Endothelial cell of umbilical vein (primary cell): ENCODE results near the gene SPRN. TPM values are rescaled to one million over a fixed set of nuclear protein-coding genes. Genes with fewer than 3 reads are reported as not detected.

Experiments
- BruUV-seq: library from RNA; stranded (reverse); fragments of 400-500 nt; replicated peaks from 2 replicates; lab custom pipeline; 2021; lab: Mats Ljungman, UMichigan
- CTCF ChIA-PET: fragments of 300-600, 350-600 bp; sonication (Branson Sonifier 250); formaldehyde crosslinking; loops from one replicate; lab custom pipeline; 2021; ENCODE audit warnings: antibody characterized with exemption, inconsistent platforms; lab: Charles Lee
- POLR2A ChIA-PET: fragments of 300-600, 350-600 bp; sonication (Branson Sonifier 250); formaldehyde crosslinking; loops from one replicate; lab custom pipeline; 2021; ENCODE audit warnings: antibody characterized with exemption, inconsistent platforms; lab: Charles Lee
- DNase-seq: peaks from one replicate; pipeline ENCODE4 v3.0.0-alpha.2; 2011; ENCODE audit warnings: low read depth, low spot score
- FAIRE-seq: peaks from 2 replicates; lab custom pipeline; 2011; peaks lifted over from hg19 to GRCh38; lab: Jason Lieb, UNC
- H2AFZ ChIP-seq: 2 replicates; pipeline ENCODE4 v1.6.0; 2012; ENCODE audit warnings: low read depth, low read length, control low read depth, inconsistent platforms
- H3K27ac ChIP-seq: 2 replicates; pipeline ENCODE4 v1.5.1; 2011; ENCODE audit warnings: low read depth, mild to moderate bottlenecking, control low read depth, low read length, moderate library complexity; ENCODE audit not compliant: insufficient read depth
- H3K27me3 ChIP-seq, 2 experiments: 2 replicates each; pipeline versions ENCODE4 v1.6.0 to v1.6.1; 2011; ENCODE audit warnings: low read length in 2 of 2, mixed read lengths in 1 of 2; ENCODE audit not compliant: control insufficient read depth in 2 of 2, insufficient read depth in 2 of 2
- H3K36me3 ChIP-seq, 2 experiments: 2 replicates in 1 of 2; 3 replicates in 1 of 2; pipeline ENCODE4 v1.5.1; 2011; ENCODE audit warnings: low read length in 2 of 2, mild to moderate bottlenecking in 1 of 2, moderate library complexity in 1 of 2; ENCODE audit not compliant: control insufficient read depth in 2 of 2, insufficient read depth in 2 of 2; ENCODE audit errors: extremely low read depth in 1 of 2
- H3K4me1 ChIP-seq: 3 replicates; pipeline ENCODE4 v1.5.1; 2011; ENCODE audit warnings: mild to moderate bottlenecking, low read length; ENCODE audit not compliant: control insufficient read depth, insufficient read depth; ENCODE audit errors: extremely low read depth
- H3K4me2 ChIP-seq: 2 replicates; pipeline ENCODE4 v1.6.1; 2011; ENCODE audit warnings: low read length, control low read depth, mixed read lengths; ENCODE audit not compliant: insufficient read depth
- H3K4me3 ChIP-seq, 3 experiments: fragments of 200-600 bp in 1 of 3; sonication (generic), shearing (Covaris generic) in 1 of 3; replicated peaks in 1 of 3; 2 replicates each; pipeline ENCODE4 v1.5.1; 2011 to 2016; ENCODE audit warnings: control low read depth in 3 of 3, low read length in 3 of 3, mild to moderate bottlenecking in 2 of 3, inconsistent platforms in 1 of 3, low read depth in 1 of 3, moderate library complexity in 1 of 3; ENCODE audit not compliant: insufficient read depth in 1 of 3
- H3K79me2 ChIP-seq: 2 replicates; pipeline ENCODE4 v1.6.0; 2012; ENCODE audit warnings: low read length, inconsistent platforms; ENCODE audit not compliant: control insufficient read depth, insufficient read depth
- H3K9ac ChIP-seq: replicated peaks from 2 replicates; pipeline ENCODE3; 2011; ENCODE audit warnings: low read length, control low read depth; ENCODE audit not compliant: insufficient read depth; ENCODE audit errors: extremely low read depth
- H3K9me1 ChIP-seq: replicated peaks from 3 replicates; pipeline ENCODE4 v1.6.0; 2011; ENCODE audit warnings: mild to moderate bottlenecking, low read length; ENCODE audit not compliant: control insufficient read depth, insufficient read depth; ENCODE audit errors: extremely low read depth
- H3K9me3 ChIP-seq: replicated peaks from 2 replicates; pipeline ENCODE4 v1.5.1; 2012; ENCODE audit warnings: low read length, inconsistent platforms; ENCODE audit not compliant: control insufficient read depth, insufficient read depth
- H4K20me1 ChIP-seq: replicated peaks from 2 replicates; pipeline ENCODE3; 2011; ENCODE audit warnings: mild to moderate bottlenecking, low read length; ENCODE audit not compliant: control insufficient read depth, insufficient read depth; ENCODE audit errors: extremely low read depth
- EZH2 ChIP-seq: IDR thresholded peaks from 2 replicates; pipeline ENCODE4 v1.6.1; 2012; ENCODE audit warnings: borderline replicate concordance, low read depth, mild to moderate bottlenecking, moderate library complexity, low read length, inconsistent platforms; ENCODE audit not compliant: severe bottlenecking
- FOS ChIP-seq: IDR thresholded peaks from 2 replicates; pipeline ENCODE4 v1.6.1; 2011; ENCODE audit warnings: mild to moderate bottlenecking, low read length, moderate library complexity, borderline replicate concordance; ENCODE audit not compliant: insufficient read depth
- GATA2 ChIP-seq: IDR thresholded peaks from 2 replicates; pipeline ENCODE4 v1.7.0; 2011; ENCODE audit warnings: low read depth, mild to moderate bottlenecking, moderate library complexity, mixed read lengths, low read length; ENCODE audit not compliant: insufficient read length, insufficient read depth
- JUN ChIP-seq: IDR thresholded peaks from 2 replicates; pipeline ENCODE4 v1.6.1; 2011; ENCODE audit warnings: borderline replicate concordance, low read depth; ENCODE audit not compliant: insufficient read length, insufficient read depth
- MYC ChIP-seq: IDR thresholded peaks from one replicate; pipeline ENCODE4 v1.6.1; 2011; ENCODE audit warnings: mild to moderate bottlenecking, low read depth, low read length
- POLR2A ChIP-seq: IDR thresholded peaks from 2 replicates; pipeline ENCODE4 v1.6.1; 2012; ENCODE audit warnings: low read depth, mild to moderate bottlenecking, control low read depth, low read length
- POLR2AphosphoS5 ChIP-seq: IDR thresholded peaks from 2 replicates; pipeline ENCODE4 v1.6.1; 2012; ENCODE audit warnings: low read depth, mild to moderate bottlenecking, control low read depth, low read length, moderate library complexity; ENCODE audit not compliant: insufficient read depth
- dilution Hi-C: fragments of 300-500 bp; cut with MboI; formaldehyde crosslinking; loops from one replicate; pipeline ENCODE4 v1.15.0; 2019; ENCODE audit warnings: low sequenced_read_pairs; ENCODE audit not compliant: extremely low pct_ligation_motif_present
- intact Hi-C: fragments of 100-400 bp; cut with micrococcal nuclease; formaldehyde crosslinking; loops from one replicate; pipeline ENCODE4 v1.10.0; 2022
- polyA plus RNA-seq, 4 experiments: library from polyadenylated mRNA; depleted of rRNA in 3 of 4; stranded (reverse) in 3 of 4; unstranded in 1 of 4; fragments of >200 nt; gene quantifications; 2 replicates each; pipeline versions ENCODE4 v1.2.1 to v1.2.3, GENCODE V29; 2011 to 2012; ENCODE audit warnings: missing spikeins in 1 of 4
- total RNA-seq: library from RNA; stranded (reverse); gene quantifications from 2 replicates; pipeline ENCODE4 v1.2.3, GENCODE V29; 2021
- TF ChIP-seq, protein P1 (sequence below): IDR thresholded peaks from 2 replicates; pipeline ENCODE4 v1.6.1; 2011; ENCODE audit not compliant: insufficient read depth, insufficient read length
- TF ChIP-seq, protein P2 (sequence below), 2 donors: IDR thresholded peaks; 1 replicate in 1 of 2; 2 replicates in 1 of 2; pipeline ENCODE4 v1.5.1; 2011; ENCODE audit warnings: low read length in 2 of 2, mild to moderate bottlenecking in 2 of 2, moderate library complexity in 2 of 2, control low read depth in 1 of 2, inconsistent platforms in 1 of 2, low read depth in 1 of 2; ENCODE audit not compliant: insufficient read depth in 1 of 2; ENCODE audit errors: extremely low read depth in 1 of 2

Gene SPRN
- total and polyA plus RNA-seq, 2 donors (not counting 3 experiments of a cell fraction or from before 2014, with no cell fraction given), result 0.13 TPM; not detected in 1

DNA sequence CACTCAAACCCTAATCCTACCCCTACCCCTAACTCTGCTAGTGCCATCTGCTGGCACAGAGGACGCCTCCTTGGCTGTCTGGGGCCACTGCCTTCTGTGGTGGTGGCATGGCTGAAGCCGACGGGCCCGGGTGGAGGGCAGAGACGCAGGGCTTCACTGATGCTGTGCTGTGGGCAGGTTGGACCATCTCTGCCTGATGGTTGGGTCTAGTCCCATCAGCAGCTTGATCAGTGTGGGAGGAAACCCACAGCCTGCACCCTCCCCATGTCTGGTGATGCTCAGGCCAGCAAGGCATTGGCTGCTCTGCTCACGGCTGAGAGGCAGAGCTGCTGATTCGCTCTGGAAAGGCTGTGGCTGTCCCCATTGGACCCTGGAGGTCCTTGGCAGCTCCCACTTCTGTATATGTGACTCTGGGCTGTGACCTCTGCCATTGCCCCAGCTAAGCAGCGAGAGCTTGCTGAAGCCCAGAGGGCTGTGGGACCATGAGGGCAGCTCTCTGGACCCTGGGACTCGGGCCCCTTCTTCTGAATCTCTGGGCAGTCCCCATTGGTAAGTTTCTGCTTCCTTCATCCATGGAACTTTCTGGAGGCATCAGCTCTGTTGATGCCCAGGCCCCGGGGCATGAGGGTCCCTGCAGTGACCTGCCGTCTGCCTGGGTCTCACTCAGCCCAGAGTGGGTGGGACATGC is 29.2 kb upstream of the SPRN start, which contains the start of gene SCART1:
SCART1 (plus strand) TSS at position 430 of the 688 bp plus-strand sequence; CDS start at position 483, 53 bp downstream.
- Histone ChIP-seq H3K4me1 (no peaks in the 10 kb centered on the region), H4K20me1 (no peaks in the 10 kb centered on the region), H3K27me3 (no peaks in the 10 kb centered on the region), H2AFZ (no peak within 1 kb of the TSS), H3K4me2 (no peak within 1 kb of the TSS), H3K9me3 (no peaks in the 10 kb centered on the region), H3K36me3 (no peaks in the 10 kb centered on the region), H3K9me1 (no peaks in the 10 kb centered on the region), H3K4me3 (no peak within 1 kb of the TSS), H3K27ac (no peak within 1 kb of the TSS), H3K9ac (no peak within 1 kb of the TSS), H3K79me2 (no peaks in the 10 kb centered on the region)
- CTCF ChIA-PET, result interaction anchor here (1.4 kb wide), 1 partner anchor 15 kb away, joined by 3 read pairs; no protein-coding TSS in a partner anchor
- no peak for FAIRE-seq
- intact Hi-C loops (no loop called here), dilution Hi-C loops (no loop called here)
- TF ChIP-seq FOS (no peak), POLR2A (no peak), JUN (no peak), GATA2 (no peak), POLR2AphosphoS5 (no peak), MYC (no peak), EZH2 (no peak)
- TF ChIP-seq, protein P1, sequence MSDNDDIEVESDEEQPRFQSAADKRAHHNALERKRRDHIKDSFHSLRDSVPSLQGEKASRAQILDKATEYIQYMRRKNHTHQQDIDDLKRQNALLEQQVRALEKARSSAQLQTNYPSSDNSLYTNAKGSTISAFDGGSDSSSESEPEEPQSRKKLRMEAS, result no peak
- TF ChIP-seq, protein P2, sequence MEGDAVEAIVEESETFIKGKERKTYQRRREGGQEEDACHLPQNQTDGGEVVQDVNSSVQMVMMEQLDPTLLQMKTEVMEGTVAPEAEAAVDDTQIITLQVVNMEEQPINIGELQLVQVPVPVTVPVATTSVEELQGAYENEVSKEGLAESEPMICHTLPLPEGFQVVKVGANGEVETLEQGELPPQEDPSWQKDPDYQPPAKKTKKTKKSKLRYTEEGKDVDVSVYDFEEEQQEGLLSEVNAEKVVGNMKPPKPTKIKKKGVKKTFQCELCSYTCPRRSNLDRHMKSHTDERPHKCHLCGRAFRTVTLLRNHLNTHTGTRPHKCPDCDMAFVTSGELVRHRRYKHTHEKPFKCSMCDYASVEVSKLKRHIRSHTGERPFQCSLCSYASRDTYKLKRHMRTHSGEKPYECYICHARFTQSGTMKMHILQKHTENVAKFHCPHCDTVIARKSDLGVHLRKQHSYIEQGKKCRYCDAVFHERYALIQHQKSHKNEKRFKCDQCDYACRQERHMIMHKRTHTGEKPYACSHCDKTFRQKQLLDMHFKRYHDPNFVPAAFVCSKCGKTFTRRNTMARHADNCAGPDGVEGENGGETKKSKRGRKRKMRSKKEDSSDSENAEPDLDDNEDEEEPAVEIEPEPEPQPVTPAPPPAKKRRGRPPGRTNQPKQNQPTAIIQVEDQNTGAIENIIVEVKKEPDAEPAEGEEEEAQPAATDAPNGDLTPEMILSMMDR (IDR thresholded peaks at IDR 0.05; ENCODE audit: extremely low read depth in 1 of 2, insufficient read depth in 1 of 2, low read depth in 1 of 2, low read length in 2 of 2), result no peak
- POLR2A ChIA-PET, result no interaction called here
- DNase-seq, result no peak
- BruUV-seq, result no TSS peak
